OCI-LY1 (cell line): ENCODE measurements around the gene SPATA46.

Experiments used
- CTCF ChIP-seq: fragments of 200-600 bp; sonication (generic), shearing (Covaris generic); IDR thresholded peaks from 2 replicates; pipeline ENCODE4 v1.5.1; 2017; ENCODE audit warnings: mild to moderate bottlenecking, antibody characterized with exemption, low read length, moderate library complexity, mixed read lengths
- EZH2 ChIP-seq: fragments of 200-600 bp; sonication (generic), shearing (Covaris generic); IDR thresholded peaks from 2 replicates; pipeline ENCODE4 v1.8.0; 2017; ENCODE audit warnings: borderline replicate concordance, mixed run types, mild to moderate bottlenecking, antibody characterized with exemption, low read length, moderate library complexity, mixed read lengths

DNA sequence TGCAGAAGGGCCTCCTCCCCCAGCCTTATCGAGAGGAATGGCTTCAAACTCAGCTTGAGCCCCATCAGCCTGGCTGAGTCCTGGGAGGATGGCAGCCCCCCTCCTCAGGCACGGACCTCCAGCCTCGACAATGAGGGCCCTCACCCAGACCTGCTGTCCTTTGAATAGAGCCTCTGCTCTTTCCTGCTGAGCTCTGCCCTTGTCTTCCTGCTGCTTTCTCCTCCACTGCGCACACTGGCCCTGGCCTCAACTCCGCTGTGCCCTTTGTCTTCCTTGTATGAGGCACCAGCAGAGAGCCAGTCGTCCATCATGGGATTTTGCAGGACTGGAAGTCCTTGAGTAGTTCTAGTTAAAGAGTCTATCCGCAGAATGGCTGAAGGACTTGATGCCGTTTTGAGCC lies 6.9 kb upstream of the SPATA46 start:
- no peak for TF ChIP-seq CTCF
- no peak for TF ChIP-seq EZH2
